Tibial nerve (tissue), 4 donors: ENCODE data around the gene UBASH3B. TPM values are rescaled to one million over a fixed set of nuclear protein-coding genes. Genes with fewer than 3 reads are reported as not detected.

Experiments
- DNase-seq, 2 donors: peaks; one replicate each; pipeline ENCODE4 v3.0.0-alpha.2; 2019; ENCODE audit warnings: low spot score in 2 of 2
- H3K27ac ChIP-seq, 4 donors: fragments of 200-600 bp; sonication (generic) in 3 of 4; one replicate each; pipeline ENCODE4 v1.5.1; 2017 to 2019; ENCODE audit warnings: mild to moderate bottlenecking in 1 of 4
- H3K27me3 ChIP-seq, 2 donors: fragments of 200-600 bp; sonication (generic) in 1 of 2; one replicate each; pipeline versions ENCODE4 v1.5.1 to v1.6.0; 2017 to 2019
- H3K36me3 ChIP-seq, 3 donors: fragments of 200-600 bp; sonication (generic); one replicate each; pipeline ENCODE4 v1.5.1; 2018 to 2019
- H3K4me1 ChIP-seq, 4 donors: fragments of 200-600 bp; sonication (generic) in 3 of 4; one replicate each; pipeline ENCODE4 v1.5.1; 2017 to 2019
- H3K4me3 ChIP-seq, 4 donors: fragments of 200-600 bp; sonication (generic) in 3 of 4; one replicate each; pipeline ENCODE4 v1.5.1; 2017 to 2019; ENCODE audit warnings: mild to moderate bottlenecking in 1 of 4, moderate library complexity in 1 of 4
- H3K9me3 ChIP-seq, 4 donors: fragments of 200-600 bp; sonication (generic) in 3 of 4; one replicate each; pipeline ENCODE4 v1.5.1; 2017 to 2019
- EP300 ChIP-seq, 2 donors: sonication (generic); formaldehyde crosslinking; IDR thresholded peaks; one replicate each; pipeline ENCODE4 v1.6.1; 2017; ENCODE audit warnings: antibody characterized with exemption in 2 of 2, mild to moderate bottlenecking in 1 of 2
- POLR2A ChIP-seq, 2 donors: fragments of 450-650 bp; IDR thresholded peaks; one replicate each; pipeline ENCODE4 v1.6.1; 2017; ENCODE audit warnings: antibody characterized with exemption in 2 of 2, mild to moderate bottlenecking in 2 of 2, moderate library complexity in 2 of 2
- WGBS, 2 donors: methylation state at CpG; one replicate each; pipeline ENCODE4 v1.1.5; 2018; 5-methylcytosine and 5-hydroxymethylcytosine counted together
- total RNA-seq, 4 donors: library from RNA; depleted of rRNA; stranded (reverse); fragments of >200 nt; gene quantifications; one replicate each; pipeline ENCODE4 v1.1.0, GENCODE V29; 2016
- TF ChIP-seq, protein P1 (sequence below), 5 experiments: fragments of 200-600 bp in 3 of 5; fragments of 450-650 bp in 2 of 5; sonication (generic) in 3 of 5; IDR thresholded peaks; one replicate each; pipeline ENCODE4 v1.5.1; 2016 to 2019; ENCODE audit warnings: antibody characterized with exemption in 5 of 5, mild to moderate bottlenecking in 3 of 5, moderate library complexity in 2 of 5

UBASH3B gene
- total RNA-seq, 4 donors from 2014 or later, result 0.66 to 5.1 (median 1.8) TPM

GRCh38 chr11:122711362-122711761, 55.8 kb downstream of the UBASH3B start:
- TF ChIP-seq, protein P1, sequence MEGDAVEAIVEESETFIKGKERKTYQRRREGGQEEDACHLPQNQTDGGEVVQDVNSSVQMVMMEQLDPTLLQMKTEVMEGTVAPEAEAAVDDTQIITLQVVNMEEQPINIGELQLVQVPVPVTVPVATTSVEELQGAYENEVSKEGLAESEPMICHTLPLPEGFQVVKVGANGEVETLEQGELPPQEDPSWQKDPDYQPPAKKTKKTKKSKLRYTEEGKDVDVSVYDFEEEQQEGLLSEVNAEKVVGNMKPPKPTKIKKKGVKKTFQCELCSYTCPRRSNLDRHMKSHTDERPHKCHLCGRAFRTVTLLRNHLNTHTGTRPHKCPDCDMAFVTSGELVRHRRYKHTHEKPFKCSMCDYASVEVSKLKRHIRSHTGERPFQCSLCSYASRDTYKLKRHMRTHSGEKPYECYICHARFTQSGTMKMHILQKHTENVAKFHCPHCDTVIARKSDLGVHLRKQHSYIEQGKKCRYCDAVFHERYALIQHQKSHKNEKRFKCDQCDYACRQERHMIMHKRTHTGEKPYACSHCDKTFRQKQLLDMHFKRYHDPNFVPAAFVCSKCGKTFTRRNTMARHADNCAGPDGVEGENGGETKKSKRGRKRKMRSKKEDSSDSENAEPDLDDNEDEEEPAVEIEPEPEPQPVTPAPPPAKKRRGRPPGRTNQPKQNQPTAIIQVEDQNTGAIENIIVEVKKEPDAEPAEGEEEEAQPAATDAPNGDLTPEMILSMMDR (IDR thresholded peaks at IDR 0.05), result no peak
- no peak for TF ChIP-seq POLR2A (IDR thresholded peaks at IDR 0.05)
- no peak for TF ChIP-seq EP300 (IDR thresholded peaks at IDR 0.05)
- no peaks in the 10 kb centered on the region for H3K9me3 ChIP-seq
- no peak for DNase-seq
- no peaks in the 10 kb centered on the region for H3K36me3 ChIP-seq
- H3K27ac ChIP-seq, result no peak overlapping the region
- H3K27me3 ChIP-seq, result no peaks in the 10 kb centered on the region
- H3K4me1 ChIP-seq, result peaks cover 0 to 5% (median 2%) of the 10 kb centered on the region in 4 donors
- no peak overlapping the region for H3K4me3 ChIP-seq
- WGBS, 2 donors, result 83 to 90% methylated on average over 9 of the region's 9 CpGs

- H3K27ac ChIP-seq, result no peak overlapping the region
- H3K27me3 ChIP-seq, result no peaks in the 10 kb centered on the region
- TF ChIP-seq, protein P1 (IDR thresholded peaks at IDR 0.05), result no peak
- TF ChIP-seq POLR2A (IDR thresholded peaks at IDR 0.05) (no peak), EP300 (IDR thresholded peaks at IDR 0.05) (no peak)
- H3K4me3 ChIP-seq, result no peak overlapping the region
- DNase-seq, result no peak
- WGBS, 2 donors, result 20 to 22% methylated on average over 5 of the region's 5 CpGs
- H3K36me3 ChIP-seq, result no peaks in the 10 kb centered on the region
- no peaks in the 10 kb centered on the region for H3K9me3 ChIP-seq
- peaks cover 0 to 5% (median 2%) of the 10 kb centered on the region in 4 donors for H3K4me1 ChIP-seq
Observed at GRCh38 chr11:122711831-122712381, 56.4 kb downstream of the UBASH3B start.

DNA sequence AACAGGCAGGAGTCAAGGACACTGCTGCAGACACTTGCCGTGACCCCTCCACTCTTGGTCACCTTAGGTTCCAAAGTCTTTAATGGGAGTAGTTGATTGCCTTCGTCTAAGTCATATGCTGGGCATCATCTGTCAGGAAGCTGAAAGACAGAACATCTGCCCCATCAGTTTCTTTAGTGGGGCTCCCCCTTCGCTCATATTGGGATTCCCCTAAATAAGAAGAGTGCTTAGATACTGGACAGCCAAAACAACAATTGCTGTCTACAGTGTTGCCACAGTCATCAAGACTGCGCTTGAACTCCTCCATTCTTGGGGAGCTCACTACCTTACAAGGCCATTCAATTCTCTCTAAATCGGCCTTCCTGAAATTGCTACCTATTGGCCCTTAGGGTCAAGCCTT, 58.5 kb downstream of the UBASH3B start:
- 71 to 96% methylated on average over 5 of the region's 5 CpGs for WGBS, 2 donors

DNA sequence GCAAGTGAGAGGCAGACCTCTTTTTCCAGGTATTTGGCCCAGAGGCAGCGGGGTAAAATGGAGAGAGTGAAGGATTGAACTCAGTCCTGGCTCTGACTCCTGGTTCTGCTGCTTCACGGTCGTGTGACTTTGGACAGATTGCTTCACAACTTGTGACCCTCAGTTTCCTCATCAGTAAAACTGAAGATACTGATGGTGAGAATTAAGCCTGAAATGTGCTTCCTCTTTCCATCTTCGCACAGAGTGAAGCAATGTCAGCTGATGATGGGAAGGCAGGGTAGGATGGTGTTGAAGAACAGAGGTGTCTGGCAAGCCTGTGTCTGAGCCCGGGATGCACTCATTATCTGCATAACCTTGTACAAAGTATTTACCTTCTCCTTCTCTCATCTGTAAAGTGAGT, 59.0 kb downstream of the UBASH3B start:
- 90 to 94% methylated on average over 5 of the region's 5 CpGs for WGBS, 2 donors
- Histone ChIP-seq H3K27ac (no peak overlapping the region), H3K36me3 (no peaks in the 10 kb centered on the region), H3K9me3 (no peaks in the 10 kb centered on the region), H3K4me3 (no peak overlapping the region), H3K27me3 (no peaks in the 10 kb centered on the region), H3K4me1 (peaks cover 0 to 5% (median 2%) of the 10 kb centered on the region in 4 donors)
- peak in 1 of 2 donors; percentile 59 for DNase-seq
- peak in 1 of 2 donors; percentile 72 for TF ChIP-seq EP300 (IDR thresholded peaks at IDR 0.05)
- TF ChIP-seq, protein P1 (IDR thresholded peaks at IDR 0.05), result no peak
- no peak for TF ChIP-seq POLR2A (IDR thresholded peaks at IDR 0.05)

More for the DNA sequence above, 58.5 kb downstream of the UBASH3B start:
- H3K36me3 ChIP-seq, result no peaks in the 10 kb centered on the region
- DNase-seq, result no peak
- H3K9me3 ChIP-seq, result no peaks in the 10 kb centered on the region
- no peak overlapping the region for H3K27ac ChIP-seq
- TF ChIP-seq, protein P1 (IDR thresholded peaks at IDR 0.05), result no peak
- TF ChIP-seq EP300 (IDR thresholded peaks at IDR 0.05), result no peak
- TF ChIP-seq POLR2A (IDR thresholded peaks at IDR 0.05), result no peak
- H3K27me3 ChIP-seq, result no peaks in the 10 kb centered on the region
- H3K4me3 ChIP-seq, result no peak overlapping the region
- peaks cover 0 to 5% (median 2%) of the 10 kb centered on the region in 4 donors for H3K4me1 ChIP-seq

- Histone ChIP-seq H3K4me3 (no peak overlapping the region), H3K27me3 (no peaks in the 10 kb centered on the region), H3K27ac (no peak overlapping the region), H3K36me3 (no peaks in the 10 kb centered on the region), H3K4me1 (peaks cover 0 to 5% (median 2%) of the 10 kb centered on the region in 4 donors), H3K9me3 (no peaks in the 10 kb centered on the region)
- TF ChIP-seq EP300 (IDR thresholded peaks at IDR 0.05), result no peak
- TF ChIP-seq, protein P1 (IDR thresholded peaks at IDR 0.05), result no peak
- no peak for TF ChIP-seq POLR2A (IDR thresholded peaks at IDR 0.05)
- no peak for DNase-seq
- WGBS, 2 donors, result 52% methylated on average over 11 of the region's 11 CpGs
Observed at GRCh38 chr11:122715548-122716440, 60.3 kb downstream of the UBASH3B start.
